HepG2 (cell line): ENCODE results near the gene PRPF38A. TPM values are rescaled to one million over a fixed set of nuclear protein-coding genes. Genes with fewer than 3 reads are reported as not detected.

Experiments
- CREB3 ChIP-seq: sonication (generic); formaldehyde crosslinking; IDR thresholded peaks from 2 replicates; pipeline ENCODE4 v1.5.0; 2020; ENCODE audit warnings: missing genetic modification reagents
- ERF ChIP-seq: IDR thresholded peaks from 2 replicates; pipeline ENCODE4 v1.6.1; 2018; ENCODE audit warnings: missing biosample characterization, missing genetic modification reagents
- GMEB1 ChIP-seq: sonication (generic); formaldehyde crosslinking; IDR thresholded peaks from 2 replicates; pipeline ENCODE4 v1.5.1; 2020; ENCODE audit warnings: missing genetic modification reagents, mild to moderate bottlenecking, borderline replicate concordance
- IKZF5 ChIP-seq: IDR thresholded peaks from 2 replicates; pipeline ENCODE4 v1.6.1; 2018; ENCODE audit warnings: missing genetic modification reagents, mild to moderate bottlenecking, missing compliant biosample characterization
- MBNL3 ChIP-seq: fragments of 250-450 bp; sonication (Bioruptor Pico); conservative IDR thresholded peaks from 2 replicates; pipeline ENCODE4 v1.8.0; 2022; ENCODE audit warnings: mild to moderate bottlenecking, inconsistent platforms
- POLR2AphosphoS2 ChIP-seq: IDR thresholded peaks from 2 replicates; pipeline ENCODE4 v1.6.1; 2011; ENCODE audit warnings: low read depth, low read length, improper control_type of control experiment
- TAF15 ChIP-seq: fragments of 200-400 bp; formaldehyde crosslinking; IDR thresholded peaks from one replicate; pipeline ENCODE4 v1.6.1; 2018; ENCODE audit warnings: mild to moderate bottlenecking, low read depth, low read length; ENCODE audit not compliant: poor library complexity, severe bottlenecking
- TFDP2 ChIP-seq: sonication (generic); formaldehyde crosslinking; IDR thresholded peaks from 2 replicates; pipeline ENCODE4 v1.4.0; 2020; ENCODE audit warnings: missing genetic modification reagents
- ZBTB49 ChIP-seq: sonication (generic); formaldehyde crosslinking; IDR thresholded peaks from 2 replicates; pipeline ENCODE4 v1.4.0; 2020; ENCODE audit warnings: missing genetic modification reagents, borderline replicate concordance
- ZC3H4 ChIP-seq: sonication (generic); formaldehyde crosslinking; IDR thresholded peaks from 2 replicates; pipeline ENCODE4 v1.4.0; 2020; ENCODE audit warnings: missing genetic modification reagents, borderline replicate concordance
- ZNF20 ChIP-seq: sonication (generic); formaldehyde crosslinking; IDR thresholded peaks from 2 replicates; pipeline ENCODE4 v1.4.0; 2020; ENCODE audit warnings: mild to moderate bottlenecking, moderate library complexity, missing genetic modification reagents
- ZNF331 ChIP-seq: sonication (generic); formaldehyde crosslinking; IDR thresholded peaks from 2 replicates; pipeline ENCODE4 v1.4.0; 2020; ENCODE audit warnings: missing genetic modification reagents
- ZNF572 ChIP-seq: sonication (generic); formaldehyde crosslinking; IDR thresholded peaks from 2 replicates; pipeline ENCODE4 v1.5.1; 2020; ENCODE audit warnings: mild to moderate bottlenecking, missing genetic modification reagents
- ZSCAN29 ChIP-seq: sonication (generic); formaldehyde crosslinking; conservative IDR thresholded peaks from 2 replicates; pipeline ENCODE4 v1.4.0; 2020; ENCODE audit warnings: mild to moderate bottlenecking, missing genetic modification reagents
- ZSCAN9 ChIP-seq: IDR thresholded peaks from 2 replicates; pipeline ENCODE4 v1.6.1; 2016; ENCODE audit warnings: borderline replicate concordance
- polyA plus RNA-seq, 8 experiments: library from polyadenylated mRNA; depleted of rRNA in 3 of 8; stranded (reverse) in 7 of 8; unstranded in 1 of 8; fragments of >200 nt; fragmentation: Illumina TruSeq in 4 of 8; extraction: Trizol in 4 of 8; gene quantifications; 2 replicates each; pipeline versions ENCODE4 v1.2.1 to v1.2.3, GENCODE V29; 2011 to 2016; ENCODE audit warnings: low read depth in 4 of 8, missing spikeins in 1 of 8, mixed read lengths in 1 of 8; ENCODE audit not compliant: insufficient read depth in 1 of 8
- total RNA-seq, 5 experiments: library from RNA; depleted of rRNA; stranded (reverse); fragments of >200 nt; fragmentation: Illumina TruSeq; extraction: Trizol; gene quantifications; 2 replicates each; pipeline ENCODE4 v1.2.3, GENCODE V29; 2016; ENCODE audit warnings: low read depth in 1 of 5
- TF ChIP-seq, protein P1 (sequence below): sonication (generic); formaldehyde crosslinking; IDR thresholded peaks from 2 replicates; pipeline ENCODE4 v1.8.0; 2022; ENCODE audit warnings: mild to moderate bottlenecking, missing genetic modification reagents; ENCODE audit not compliant: insufficient replicate concordance
- TF ChIP-seq, protein P2 (sequence below): sonication (generic); formaldehyde crosslinking; IDR thresholded peaks from 2 replicates; pipeline ENCODE4 v1.5.0; 2020; ENCODE audit warnings: mild to moderate bottlenecking, missing genetic modification reagents, borderline replicate concordance

PRPF38A gene
- total and polyA plus RNA-seq, 2 of the 13 experiments (the other 11 are each of a cell fraction or from before 2014, with no cell fraction given): 18.3 to 45.5 TPM

GRCh38 chr1:52365746-52366516 is 38.5 kb upstream of the PRPF38A start, which contains the start of gene CC2D1B (continued):
- TF ChIP-seq, protein P1, sequence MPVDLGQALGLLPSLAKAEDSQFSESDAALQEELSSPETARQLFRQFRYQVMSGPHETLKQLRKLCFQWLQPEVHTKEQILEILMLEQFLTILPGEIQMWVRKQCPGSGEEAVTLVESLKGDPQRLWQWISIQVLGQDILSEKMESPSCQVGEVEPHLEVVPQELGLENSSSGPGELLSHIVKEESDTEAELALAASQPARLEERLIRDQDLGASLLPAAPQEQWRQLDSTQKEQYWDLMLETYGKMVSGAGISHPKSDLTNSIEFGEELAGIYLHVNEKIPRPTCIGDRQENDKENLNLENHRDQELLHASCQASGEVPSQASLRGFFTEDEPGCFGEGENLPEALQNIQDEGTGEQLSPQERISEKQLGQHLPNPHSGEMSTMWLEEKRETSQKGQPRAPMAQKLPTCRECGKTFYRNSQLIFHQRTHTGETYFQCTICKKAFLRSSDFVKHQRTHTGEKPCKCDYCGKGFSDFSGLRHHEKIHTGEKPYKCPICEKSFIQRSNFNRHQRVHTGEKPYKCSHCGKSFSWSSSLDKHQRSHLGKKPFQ (CRISPR knock-in tag): peak; percentile 23
- TF ChIP-seq ZSCAN29 (CRISPR knock-in tag): no peak
- TF ChIP-seq ZNF572 (CRISPR knock-in tag): no peak
- TF ChIP-seq ERF (CRISPR knock-in tag): peak; percentile 86; the same call in 1 of the 2 replicates
- no peak for TF ChIP-seq ZNF20 (CRISPR knock-in tag)
- TF ChIP-seq GMEB1: peak; percentile 79
- peak; percentile 68 for TF ChIP-seq TFDP2
- no peak for TF ChIP-seq MBNL3 (CRISPR knock-in tag)
- TF ChIP-seq CREB3 (CRISPR knock-in tag): no peak
- TF ChIP-seq IKZF5 (CRISPR knock-in tag): peak; percentile 87
- TF ChIP-seq ZC3H4 (CRISPR knock-in tag): no peak
- TF ChIP-seq ZBTB49 (CRISPR knock-in tag): no peak
- TF ChIP-seq ZSCAN9 (CRISPR knock-in tag): no peak; the same call in 1 of the 2 replicates
- TF ChIP-seq, protein P2, sequence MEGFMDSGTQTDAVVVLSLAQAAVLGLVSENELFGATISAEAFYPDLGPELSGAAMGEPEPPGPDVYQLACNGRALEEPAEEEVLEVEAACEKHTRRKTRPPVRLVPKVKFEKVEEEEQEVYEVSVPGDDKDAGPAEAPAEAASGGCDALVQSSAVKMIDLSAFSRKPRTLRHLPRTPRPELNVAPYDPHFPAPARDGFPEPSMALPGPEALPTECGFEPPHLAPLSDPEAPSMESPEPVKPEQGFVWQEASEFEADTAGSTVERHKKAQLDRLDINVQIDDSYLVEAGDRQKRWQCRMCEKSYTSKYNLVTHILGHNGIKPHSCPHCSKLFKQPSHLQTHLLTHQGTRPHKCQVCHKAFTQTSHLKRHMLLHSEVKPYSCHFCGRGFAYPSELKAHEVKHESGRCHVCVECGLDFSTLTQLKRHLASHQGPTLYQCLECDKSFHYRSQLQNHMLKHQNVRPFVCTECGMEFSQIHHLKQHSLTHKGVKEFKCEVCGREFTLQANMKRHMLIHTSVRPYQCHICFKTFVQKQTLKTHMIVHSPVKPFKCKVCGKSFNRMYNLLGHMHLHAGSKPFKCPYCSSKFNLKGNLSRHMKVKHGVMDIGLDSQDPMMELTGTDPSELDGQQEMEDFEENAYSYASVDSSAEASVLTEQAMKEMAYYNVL (CRISPR knock-in tag): no peak
- no peak for TF ChIP-seq TAF15
- TF ChIP-seq ZNF331 (CRISPR knock-in tag): 0 out of 2 replicates have a peak, but pooled peaks have one; percentile 41
- no peak for TF ChIP-seq POLR2AphosphoS2
